Stimulated activated CD8-positive, alpha-beta memory T cell treated with anti-CD3 and anti-CD28 coated beads, Interleukin-4, amount 100 ng/mL, for 24 hours (primary cell): ENCODE results near the gene TBC1D14.

Experiments
- DNase-seq: peaks from one replicate; pipeline ENCODE4 v3.0.0-alpha.2; 2020; ENCODE audit warnings: low read depth

Gene TBC1D14, protein sequence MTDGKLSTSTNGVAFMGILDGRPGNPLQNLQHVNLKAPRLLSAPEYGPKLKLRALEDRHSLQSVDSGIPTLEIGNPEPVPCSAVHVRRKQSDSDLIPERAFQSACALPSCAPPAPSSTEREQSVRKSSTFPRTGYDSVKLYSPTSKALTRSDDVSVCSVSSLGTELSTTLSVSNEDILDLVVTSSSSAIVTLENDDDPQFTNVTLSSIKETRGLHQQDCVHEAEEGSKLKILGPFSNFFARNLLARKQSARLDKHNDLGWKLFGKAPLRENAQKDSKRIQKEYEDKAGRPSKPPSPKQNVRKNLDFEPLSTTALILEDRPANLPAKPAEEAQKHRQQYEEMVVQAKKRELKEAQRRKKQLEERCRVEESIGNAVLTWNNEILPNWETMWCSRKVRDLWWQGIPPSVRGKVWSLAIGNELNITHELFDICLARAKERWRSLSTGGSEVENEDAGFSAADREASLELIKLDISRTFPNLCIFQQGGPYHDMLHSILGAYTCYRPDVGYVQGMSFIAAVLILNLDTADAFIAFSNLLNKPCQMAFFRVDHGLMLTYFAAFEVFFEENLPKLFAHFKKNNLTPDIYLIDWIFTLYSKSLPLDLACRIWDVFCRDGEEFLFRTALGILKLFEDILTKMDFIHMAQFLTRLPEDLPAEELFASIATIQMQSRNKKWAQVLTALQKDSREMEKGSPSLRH

DNA sequence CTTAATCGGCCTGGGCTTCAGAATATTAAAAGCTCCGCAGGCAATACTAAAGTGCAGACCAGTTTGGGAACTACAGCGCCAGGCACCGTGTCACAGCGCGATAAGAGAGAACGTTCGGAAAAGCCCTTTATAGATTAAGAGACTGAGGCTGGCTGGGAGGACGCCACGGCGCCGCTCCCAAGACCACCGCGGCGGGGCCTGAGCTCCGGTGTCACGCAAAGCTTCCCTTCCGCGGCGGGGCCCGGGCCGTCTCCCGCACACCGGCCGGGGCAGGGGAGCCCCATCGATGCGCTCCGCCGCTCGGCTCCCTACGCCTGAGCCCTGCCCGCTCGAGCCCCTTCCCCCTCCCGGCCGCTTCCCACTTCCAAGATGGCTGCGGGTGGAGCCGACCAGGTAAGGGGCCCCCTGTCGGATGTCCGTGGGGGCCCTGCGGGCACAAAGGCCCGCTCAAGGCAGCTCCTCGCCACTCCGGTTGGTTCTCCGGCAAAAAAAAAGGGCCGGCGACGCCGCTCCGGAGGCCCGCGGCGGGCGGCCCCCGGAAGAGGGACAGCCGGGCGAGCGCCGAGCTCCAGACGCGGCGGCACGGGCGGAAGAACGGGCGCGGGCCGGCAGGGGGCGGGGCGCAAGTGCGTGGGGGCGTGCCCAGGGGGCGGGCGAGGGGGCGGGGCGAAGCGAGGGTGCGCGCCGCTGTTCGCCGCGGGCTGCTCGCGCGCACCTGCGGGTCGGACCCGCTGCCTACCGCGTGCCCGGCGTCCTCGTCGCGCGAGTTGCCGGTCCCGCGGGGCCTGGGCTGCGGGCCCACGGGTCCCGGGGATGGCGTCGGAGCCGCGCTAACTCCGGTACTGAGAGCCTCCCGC lies at the start of gene TBC1D14:
TSS of gene TBC1D14 (plus strand) at position 714 of the 857 bp plus-strand sequence. CDS start 13,564 bp downstream, outside the sequence.
- DNase-seq: peak; percentile 77

DNA sequence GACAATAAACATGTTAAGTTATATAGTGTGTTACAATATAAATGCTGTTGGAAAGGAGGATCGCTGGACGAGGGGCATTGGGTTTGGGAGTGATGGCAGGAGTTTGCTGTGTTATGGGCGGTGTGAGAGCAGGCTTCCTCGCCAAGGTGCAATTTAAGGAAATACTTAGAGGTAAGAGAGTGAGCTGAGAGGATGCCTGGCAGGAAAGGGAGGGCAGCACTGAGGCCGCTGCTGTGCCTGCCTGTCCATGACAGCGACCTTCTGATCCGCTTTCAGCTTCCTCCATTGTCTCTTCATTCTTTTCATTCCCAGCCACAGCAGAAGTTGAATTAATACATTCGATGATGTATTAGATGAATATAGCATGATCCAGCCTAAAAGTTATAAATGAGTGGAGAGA lies 41.2 kb upstream of the TBC1D14 start:
- no peak for DNase-seq

DNA sequence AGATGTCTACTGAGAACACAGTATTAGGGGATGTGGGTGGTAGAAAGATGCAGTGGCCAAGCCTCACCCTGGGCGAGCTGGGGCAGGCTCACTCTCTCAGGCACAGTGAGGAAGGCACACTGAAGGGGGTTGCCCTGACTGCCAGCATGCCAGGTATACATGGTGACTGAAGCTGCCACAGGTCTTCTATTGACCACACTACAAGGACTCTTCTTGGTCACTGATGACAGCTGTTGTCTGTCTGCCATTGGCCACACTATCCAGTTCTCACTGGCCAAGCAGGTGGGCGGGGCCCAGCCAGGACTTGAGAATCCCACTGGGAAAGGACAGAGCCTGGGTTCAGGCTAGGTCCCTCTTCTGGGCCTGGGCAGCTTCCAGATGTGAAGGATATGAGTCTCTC lies 39.7 kb upstream of the TBC1D14 start:
- no peak for DNase-seq

DNA sequence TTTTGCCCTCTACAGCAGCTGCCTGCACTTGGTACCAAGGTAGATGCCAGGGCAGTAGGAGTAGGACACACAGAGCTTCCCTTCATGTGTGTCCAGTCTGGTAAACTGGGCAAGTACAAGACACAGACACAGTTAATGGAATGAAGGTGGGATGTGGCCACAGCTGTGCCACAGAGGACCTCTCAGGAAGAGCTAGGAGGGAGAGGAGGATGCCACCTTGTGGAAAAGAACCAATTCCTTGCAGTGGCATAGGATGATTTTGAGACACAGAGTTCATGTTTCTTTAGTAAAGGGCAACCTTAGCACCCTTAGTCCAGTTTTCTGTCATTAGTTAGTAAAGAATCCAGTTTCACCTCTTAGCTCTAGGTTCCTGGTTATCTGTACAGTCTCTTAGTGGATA lies 36.3 kb upstream of the TBC1D14 start:
- no peak for DNase-seq

DNA sequence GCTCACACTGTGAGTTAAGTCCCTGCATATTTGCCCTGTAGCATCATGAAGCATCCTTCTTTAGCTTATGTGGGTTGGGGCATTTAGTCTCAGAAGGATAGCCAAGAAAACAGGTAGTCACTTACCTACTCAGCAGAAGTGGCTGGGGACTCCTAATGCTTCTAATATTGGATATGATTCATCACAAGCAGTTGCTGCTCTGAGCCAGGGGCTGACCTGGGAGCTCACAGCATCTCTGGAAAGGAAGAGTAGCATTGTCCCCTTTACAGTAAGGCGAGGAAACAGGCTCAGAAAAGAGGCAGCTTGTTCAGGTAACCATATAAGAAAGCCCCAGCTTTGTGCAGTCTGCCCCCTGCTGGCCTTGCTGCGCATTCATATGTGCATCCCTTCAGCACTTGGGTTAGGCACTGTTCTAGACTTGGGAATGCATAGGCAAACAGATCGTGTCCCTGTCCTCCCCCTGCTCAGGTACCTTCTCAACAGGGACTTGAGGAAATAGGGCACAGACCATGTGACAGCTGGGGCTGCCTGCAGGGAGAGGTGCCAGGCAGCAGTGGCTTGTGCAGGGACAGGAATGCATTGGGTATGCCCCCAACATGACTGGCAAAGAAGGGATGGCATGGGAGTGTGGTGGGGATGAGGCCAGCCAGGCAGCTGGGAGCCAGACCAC lies 35.7 kb upstream of the TBC1D14 start:
- peak; percentile 72 for DNase-seq

DNA sequence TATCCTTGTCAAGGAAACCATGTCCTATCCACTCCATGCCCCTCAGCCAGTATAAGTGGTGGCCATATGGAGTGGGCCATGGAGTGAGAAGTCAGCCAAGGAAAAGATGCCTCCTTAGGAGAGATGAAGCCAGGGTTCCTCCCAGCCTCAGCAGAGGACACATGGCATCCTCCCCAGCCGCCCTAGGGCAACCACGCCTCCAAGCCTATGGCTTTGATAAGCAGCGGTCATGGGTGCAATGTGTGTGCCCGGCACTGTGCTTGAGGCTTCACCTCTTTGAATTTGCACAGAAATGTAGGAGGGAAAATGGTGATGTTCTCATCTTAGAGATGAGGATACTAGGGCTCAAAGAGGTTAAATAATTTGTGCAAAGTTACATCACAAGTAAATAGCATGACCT lies 34.6 kb upstream of the TBC1D14 start:
- DNase-seq: no peak

DNA sequence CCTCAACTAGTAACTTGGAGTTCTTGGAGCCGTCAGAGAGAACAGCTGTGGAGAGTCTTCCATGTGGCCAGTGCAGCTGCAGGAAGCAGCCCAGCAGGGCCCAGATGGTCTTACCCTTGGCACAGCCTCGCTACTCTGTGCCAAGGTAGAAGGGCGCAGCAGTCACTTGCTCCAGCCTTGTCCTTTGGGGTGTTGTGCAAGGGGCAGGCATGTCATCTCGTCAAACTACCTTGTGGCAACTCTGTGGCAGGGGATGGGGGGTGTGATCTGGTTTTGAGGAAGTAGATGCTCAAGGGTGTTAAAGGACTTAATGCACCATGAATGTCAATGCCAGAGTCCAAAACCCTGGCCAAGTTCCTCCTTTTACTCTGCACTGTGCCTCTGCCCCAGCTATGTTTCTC lies 34.2 kb upstream of the TBC1D14 start:
- DNase-seq: no peak

DNA sequence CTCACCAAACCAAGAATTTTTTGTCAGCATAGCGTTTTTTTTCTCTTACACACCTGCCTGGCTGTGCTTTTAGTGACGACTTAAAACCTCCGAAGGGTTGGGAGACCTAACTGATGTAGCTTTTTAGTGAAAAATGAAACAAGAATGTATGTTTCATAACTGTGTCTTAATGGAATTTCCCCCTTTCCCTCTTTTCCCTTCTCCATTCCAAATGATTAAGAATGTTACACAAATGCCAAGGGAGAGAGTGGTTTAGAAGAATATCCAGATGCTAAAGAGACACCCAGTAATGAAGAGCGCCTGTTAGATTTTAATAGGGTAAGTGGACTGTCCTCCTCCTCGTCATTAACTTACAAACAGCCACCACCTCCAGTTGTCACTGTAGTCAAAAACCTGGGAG lies 33.2 kb upstream of the TBC1D14 start:
- no peak for DNase-seq

DNA sequence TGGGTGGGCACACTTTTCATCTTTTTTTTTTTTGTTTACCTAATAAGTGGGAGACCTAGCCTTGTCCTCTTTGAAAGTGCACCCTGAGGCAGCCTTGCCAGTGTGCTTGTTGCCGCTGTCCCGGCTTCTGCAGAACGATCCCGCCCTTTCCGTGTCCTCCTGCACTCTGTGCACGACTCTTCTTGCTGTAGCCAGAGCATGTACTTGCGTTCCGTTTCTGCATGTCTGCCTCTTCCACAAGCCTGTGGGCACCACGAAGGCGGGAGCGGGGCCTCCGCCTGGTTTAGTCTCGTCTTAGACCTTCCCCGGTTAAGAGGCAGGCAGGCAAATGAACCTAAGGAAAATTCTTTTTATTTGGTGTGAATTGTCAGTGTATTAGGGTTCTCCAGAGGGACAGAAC lies 32.6 kb upstream of the TBC1D14 start:
- no peak for DNase-seq

DNA sequence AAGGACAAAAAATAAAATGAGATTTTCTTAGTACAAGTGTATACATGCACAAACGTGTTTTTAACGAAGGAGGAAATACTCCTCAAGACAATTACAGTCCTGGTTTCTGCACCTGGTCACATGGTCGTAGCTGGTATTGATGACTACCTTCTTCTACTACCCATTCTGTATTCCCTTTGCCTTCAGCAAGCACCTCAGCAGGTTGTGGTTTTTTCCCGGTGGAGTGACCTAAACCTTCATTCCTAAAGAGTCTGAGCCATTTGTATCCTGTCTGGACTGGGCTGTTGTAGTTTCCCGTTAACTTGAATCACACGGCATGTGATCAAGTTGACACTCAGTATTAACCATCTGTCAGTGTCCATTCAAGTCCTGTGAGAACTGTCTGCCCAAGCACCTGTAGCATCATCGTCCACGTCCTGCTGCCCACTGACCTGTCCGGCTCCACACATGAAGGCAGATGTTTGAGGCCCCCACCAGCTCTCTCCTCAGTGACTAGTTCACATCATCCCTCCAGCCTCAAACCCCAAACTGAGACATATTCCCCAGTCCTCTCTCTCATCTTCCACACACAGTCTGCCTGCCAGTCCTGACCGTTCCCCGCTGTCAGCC lies 31.1 kb upstream of the TBC1D14 start:
- no peak for DNase-seq

DNA sequence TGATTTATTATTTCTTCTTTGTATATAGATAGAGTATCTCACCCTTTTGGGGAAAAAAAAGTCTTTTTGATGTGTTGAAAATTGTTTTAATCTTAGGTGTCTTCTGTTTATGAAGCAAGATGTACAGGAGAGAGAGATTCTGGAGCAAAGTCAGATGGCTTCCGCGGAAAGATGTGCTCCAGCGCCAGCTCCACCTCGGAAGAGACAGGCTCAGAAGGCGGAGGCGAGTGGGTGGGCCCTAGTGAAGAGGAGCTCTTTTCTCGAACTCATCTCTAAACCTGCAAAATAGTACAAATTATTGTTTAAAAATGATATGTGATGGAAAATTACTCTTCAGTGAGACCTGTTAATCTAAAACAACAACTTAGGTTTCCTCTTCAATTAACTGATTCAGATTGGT lies 28.9 kb upstream of the TBC1D14 start:
- DNase-seq: no peak

DNA sequence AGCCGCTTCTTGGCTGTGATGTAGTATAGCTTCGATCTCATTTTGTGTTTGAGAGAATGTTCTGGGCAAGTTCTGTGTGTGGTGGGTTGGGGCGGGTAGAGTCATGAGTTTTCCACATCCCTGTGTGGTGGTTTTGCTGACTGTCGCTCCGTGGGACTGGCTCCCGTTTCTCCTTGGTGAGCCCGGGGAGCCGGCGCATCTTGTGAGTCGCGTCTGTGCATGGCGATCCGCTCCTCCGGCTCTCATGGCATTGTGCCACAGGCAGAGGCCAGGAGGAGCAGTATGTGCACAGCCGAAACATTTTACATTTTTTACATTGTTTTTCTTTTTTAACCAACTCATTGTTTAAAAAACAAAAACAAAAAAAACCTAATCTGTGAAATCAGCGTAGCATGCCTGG lies 27.7 kb upstream of the TBC1D14 start:
- DNase-seq: no peak

DNA sequence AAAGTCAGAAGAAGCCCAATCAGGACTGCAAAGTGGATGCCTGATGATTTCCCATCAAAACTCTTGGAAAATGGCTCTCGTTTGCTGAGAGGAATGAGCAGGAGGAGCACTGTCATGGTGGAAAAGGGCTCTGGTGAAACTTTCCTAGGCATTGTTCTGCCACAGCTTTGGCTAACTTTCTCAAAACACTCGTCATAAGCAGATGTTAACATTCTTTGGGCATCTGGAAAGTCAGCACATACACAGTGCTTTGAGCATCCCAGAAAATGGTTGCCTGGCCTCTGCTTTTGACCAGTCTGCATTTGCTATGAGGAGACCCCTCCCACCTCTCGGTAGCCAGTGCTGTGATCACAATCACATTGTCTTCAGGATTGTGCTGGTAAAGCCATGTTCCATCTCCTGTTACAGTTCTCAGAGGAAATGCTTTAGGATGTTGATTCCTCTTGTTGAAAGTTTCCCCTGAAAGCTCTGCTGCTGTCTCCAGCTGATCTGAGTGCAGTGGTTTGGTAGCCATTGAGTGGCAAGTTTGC lies 25.2 kb upstream of the TBC1D14 start:
- no peak for DNase-seq

DNA sequence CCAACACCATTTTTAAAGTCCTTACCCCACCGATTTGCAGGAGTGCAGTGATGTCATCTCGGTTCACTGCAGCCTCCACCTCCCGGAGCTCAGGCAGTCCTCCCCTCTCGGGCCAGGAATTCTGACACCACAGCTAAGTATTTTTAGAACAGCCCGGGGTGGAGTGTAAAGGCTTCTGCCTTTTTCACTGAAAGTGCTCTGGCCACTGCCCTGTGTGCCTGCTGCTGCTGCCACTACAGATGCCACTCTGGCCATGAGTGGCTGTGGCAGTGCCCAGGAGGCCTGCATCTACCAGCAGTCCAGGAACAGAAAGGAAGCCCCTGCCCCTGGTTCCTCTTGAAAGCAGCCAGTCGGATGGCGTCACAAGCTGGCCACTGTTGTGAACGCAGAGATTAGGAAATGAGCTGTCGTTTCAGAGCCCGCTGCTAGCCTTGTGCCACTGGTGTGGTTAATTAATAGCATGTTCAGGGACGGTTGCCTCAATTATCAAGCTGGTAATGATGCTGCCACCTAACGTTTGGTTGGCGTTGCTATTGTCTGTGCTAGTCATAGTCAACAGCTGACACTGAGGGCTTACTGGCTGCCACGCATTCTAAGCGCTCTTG lies 23.6 kb upstream of the TBC1D14 start:
- no peak for DNase-seq

DNA sequence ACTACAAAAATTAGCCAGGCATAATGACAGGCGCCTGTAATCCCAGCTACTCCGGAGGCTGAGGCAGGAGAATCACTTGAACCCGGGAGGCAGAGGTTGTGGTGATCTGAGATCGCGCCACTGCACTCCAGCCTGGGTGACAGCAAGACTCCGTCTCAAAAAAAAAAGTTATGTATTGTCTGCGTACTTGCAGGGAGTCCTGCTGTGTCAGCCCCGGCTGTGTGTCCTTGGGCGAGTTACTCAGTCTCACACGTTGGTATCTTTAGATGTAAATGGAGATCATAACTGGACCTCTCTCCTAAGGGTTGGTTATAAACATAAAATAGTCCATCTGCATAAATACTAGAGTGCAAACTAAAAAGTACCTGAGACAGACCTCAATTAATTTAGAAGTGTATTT lies 22.7 kb upstream of the TBC1D14 start:
- DNase-seq: no peak

DNA sequence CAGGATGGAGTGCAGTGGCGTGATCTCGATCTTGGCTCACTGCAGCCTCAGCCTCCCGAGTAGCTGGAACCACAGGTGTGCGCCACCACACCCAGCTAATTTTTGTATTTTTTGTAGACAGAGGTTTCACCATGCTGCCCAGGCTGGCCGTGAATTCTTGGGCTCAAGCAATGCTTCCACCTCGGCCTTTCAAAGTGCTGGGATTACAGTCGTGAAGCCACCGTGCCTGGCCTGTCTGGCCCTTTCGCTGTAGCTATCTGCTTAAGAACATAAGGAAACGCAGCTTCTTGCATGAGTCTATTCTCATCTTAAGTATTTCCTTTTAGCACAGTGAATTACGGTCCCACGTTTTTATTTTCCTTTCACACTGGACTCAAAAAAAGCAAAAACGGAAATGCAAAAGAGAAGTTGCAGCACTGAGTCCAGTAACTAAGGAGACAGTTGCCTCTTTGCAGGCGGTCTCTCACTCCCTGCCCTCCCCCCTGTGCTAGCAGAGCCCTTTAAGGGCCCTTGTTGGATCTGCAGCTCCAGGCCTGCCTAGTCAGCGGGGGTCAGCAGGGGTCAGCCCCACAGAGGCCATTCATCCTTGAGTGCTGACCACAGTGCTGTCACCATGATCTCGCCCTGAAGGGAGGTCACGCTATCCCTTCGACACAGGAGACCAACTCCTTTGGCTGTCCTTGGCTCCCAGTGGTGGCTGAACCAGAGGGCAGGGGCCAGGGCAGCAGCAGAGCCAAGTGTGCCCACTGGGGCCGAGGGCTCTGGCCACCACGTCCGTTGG lies 21.8 kb upstream of the TBC1D14 start:
- no peak for DNase-seq

DNA sequence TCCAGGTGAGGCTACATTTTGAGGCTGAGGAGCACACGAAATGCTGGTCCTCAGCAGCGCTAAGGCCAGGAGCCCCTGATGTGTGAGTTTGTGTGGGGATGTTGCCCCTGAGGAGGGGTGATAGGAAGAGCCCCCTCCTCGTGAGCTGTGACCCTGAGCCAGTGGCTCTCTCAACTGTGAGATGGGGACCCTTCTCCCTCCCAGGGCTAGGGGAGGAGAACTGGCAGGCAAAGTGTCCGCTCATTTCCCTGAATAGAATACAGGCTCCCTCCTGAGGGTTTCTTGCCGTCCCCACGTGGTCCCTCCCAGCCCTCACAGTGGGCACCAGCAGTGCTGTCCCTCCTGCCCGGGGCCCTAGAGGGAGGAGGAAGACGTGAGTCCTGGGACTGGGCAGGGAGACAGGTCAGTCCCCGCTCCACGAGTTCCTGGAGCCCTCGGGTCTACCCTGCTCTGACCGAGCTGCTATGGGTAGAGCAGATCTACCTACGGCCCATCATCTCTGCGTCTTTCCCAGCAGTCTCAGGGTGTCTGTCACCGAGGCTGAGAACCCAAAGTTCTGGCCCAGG lies 21.0 kb upstream of the TBC1D14 start:
- DNase-seq: no peak

DNA sequence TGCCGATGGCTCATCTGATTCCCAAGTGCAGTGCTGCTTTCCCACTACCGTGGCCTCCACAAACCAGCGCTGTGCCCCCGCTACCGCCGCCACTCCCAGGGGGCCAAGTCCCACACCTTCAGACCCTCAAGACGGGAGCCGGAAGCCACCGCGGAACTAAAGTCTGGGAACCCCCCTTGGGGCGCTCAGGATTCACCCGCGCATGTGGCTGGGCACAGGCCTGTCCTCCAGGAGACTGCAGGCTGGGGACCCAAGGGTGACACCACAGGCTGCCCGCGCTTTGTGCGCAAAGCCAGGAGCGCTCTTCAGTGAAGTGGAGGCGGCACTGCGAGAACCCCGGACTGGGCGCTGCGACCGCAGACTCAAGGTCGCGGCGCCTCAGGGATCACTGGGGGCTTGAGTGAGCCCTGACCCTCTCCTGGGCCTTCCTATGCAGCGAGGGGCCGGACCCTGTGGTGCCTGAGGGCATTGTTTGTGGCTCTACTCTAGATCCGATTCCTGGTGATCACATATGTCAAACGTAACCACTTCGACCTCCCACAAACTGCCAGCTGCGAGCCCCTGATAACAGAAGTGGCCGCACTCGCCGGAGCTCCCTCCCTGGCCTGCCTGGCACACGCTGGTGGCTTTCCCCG lies 20.4 kb upstream of the TBC1D14 start:
- no peak for DNase-seq

DNA sequence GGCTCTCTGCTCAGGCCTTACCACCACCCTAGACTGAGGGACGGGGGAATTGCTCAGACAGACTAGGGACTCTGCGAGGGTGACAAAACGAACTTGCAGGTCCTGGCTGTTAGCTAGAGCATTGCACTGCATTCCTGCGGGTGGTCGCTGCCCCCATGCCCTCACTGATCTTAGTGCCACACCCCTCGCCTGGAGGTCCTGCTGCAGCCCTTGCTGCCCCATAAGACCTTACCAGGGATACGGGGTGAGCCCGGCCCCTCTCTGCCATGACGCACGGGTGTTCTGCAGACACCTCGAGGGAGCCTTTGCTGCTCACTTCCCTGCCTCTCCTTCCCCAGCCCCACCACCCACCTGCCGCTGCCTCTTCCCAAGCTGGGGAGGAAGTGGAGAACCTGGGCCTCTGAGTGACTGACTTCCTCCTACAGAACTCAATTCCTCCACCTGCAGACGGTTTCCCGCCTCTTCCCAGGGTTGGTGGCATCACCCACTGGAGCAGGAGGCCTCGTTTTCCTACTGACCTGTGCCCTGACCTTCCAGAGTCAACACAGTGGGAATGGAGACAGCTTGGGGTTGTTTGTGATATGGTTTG lies 19.8 kb upstream of the TBC1D14 start:
- DNase-seq: no peak
